Measurements from ENCODE around the gene TATDN2. TPM values are rescaled to one million over a fixed set of nuclear protein-coding genes. Genes with fewer than 3 reads are reported as not detected.

TATDN2 gene
- total RNA-seq = 6.9 and 10.1 TPM in 2 replicates

GRCh38 chr3:10248184-10248983, at the start of gene TATDN2:
TATDN2 (plus strand) TSS chr3:10248459; CDS start chr3:10249201, 742 bp downstream.

GRCh38 chr3:10292505-10293419, 44.5 kb downstream of the TATDN2 start, which contains the start of gene GHRL:
GHRL (minus strand) TSS chr3:10292947; CDS start chr3:10290180, 2,767 bp downstream.

Other genes starting within 250 kb of the TATDN2 start
- gene FANCD2, start 222.0 kb upstream of the TATDN2 start, total RNA-seq = 1.0 and 3.6 TPM in 2 replicates
- not detected in 2 replicates for gene FANCD2OS, start 140.2 kb upstream of the TATDN2 start, total RNA-seq
- gene BRK1, start 132.8 kb upstream of the TATDN2 start, total RNA-seq = 131 and 142 TPM in 2 replicates
- 25.9 and 33.1 TPM in 2 replicates for gene VHL, start 106.7 kb upstream of the TATDN2 start, total RNA-seq
- gene IRAK2, start 83.5 kb upstream of the TATDN2 start, total RNA-seq = 4.9 and 5.2 TPM in 2 replicates
- gene GHRL, start 44.5 kb downstream of the TATDN2 start, total RNA-seq = not detected in 2 replicates
- 312 and 326 TPM in 2 replicates for gene SEC13, start 72.7 kb downstream of the TATDN2 start, total RNA-seq

All from bronchial smooth muscle cell (primary cell).